SK-N-SH (cell line): Measurements from ENCODE around the gene NFXL1. TPM values are rescaled to one million over a fixed set of nuclear protein-coding genes. Genes with fewer than 3 reads are reported as not detected.

Experiments
- CTCF ChIA-PET: fragments of 300-600, 350-600 bp; formaldehyde crosslinking; extraction: SDS; loops from one replicate; lab custom pipeline; 2021; lab: Yijun Ruan, JAX
- POLR2A ChIA-PET: fragments of 350-600 bp; sonication (Branson Sonifier 250); formaldehyde crosslinking; extraction: SDS; loops from one replicate; lab custom pipeline; 2020; ENCODE audit warnings: antibody characterized with exemption, inconsistent platforms; lab: Yijun Ruan, JAX
- DNase-seq: peaks from one replicate; pipeline ENCODE4 v3.0.0; 2012
- H2AFZ ChIP-seq: fragments of 200-600 bp; sonication (generic); 2 replicates; pipeline ENCODE4 v1.8.1; 2016; ENCODE audit warnings: antibody characterized with exemption, mild to moderate bottlenecking, low read depth
- H3F3A ChIP-seq: fragments of 200-600 bp; sonication (generic); replicated peaks from 2 replicates; pipeline ENCODE3; 2016; ENCODE audit warnings: antibody characterized with exemption, mild to moderate bottlenecking; ENCODE audit not compliant: insufficient read depth
- H3K27ac ChIP-seq, 2 experiments: fragments of 200-500 bp in 1 of 2; fragments of 200-600 bp in 1 of 2; sonication (Bioruptor generic) in 1 of 2; sonication (generic), shearing (Covaris generic) in 1 of 2; 2 replicates each; pipeline versions ENCODE4 v1.5.1 to v1.6.1; 2014 to 2016; ENCODE audit warnings: low read depth in 2 of 2, inconsistent platforms in 1 of 2, low read length in 1 of 2, mild to moderate bottlenecking in 1 of 2, mixed read lengths in 1 of 2
- H3K27me3 ChIP-seq: fragments of 200-600 bp; sonication (generic), shearing (Covaris generic); 2 replicates; pipeline ENCODE4 v1.6.1; 2016; ENCODE audit warnings: mixed run types; ENCODE audit not compliant: insufficient read depth
- H3K36me3 ChIP-seq, 2 experiments: fragments of 200-500 bp in 1 of 2; fragments of 200-600 bp in 1 of 2; sonication (Bioruptor generic) in 1 of 2; sonication (generic) in 1 of 2; replicated peaks in 1 of 2; 2 replicates each; pipeline versions ENCODE3 to v1.5.1; 2014 to 2016; ENCODE audit warnings: low read length in 1 of 2, mild to moderate bottlenecking in 1 of 2; ENCODE audit not compliant: insufficient read depth in 2 of 2, control insufficient read depth in 1 of 2
- H3K4me1 ChIP-seq, 2 experiments: fragments of 200-500 bp in 1 of 2; fragments of 200-600 bp in 1 of 2; sonication (Bioruptor generic) in 1 of 2; sonication (generic), shearing (Covaris generic) in 1 of 2; 2 replicates each; pipeline versions ENCODE4 v1.5.1 to v1.6.1; 2014 to 2016; ENCODE audit warnings: low read depth in 1 of 2, low read length in 1 of 2, mixed run types in 1 of 2; ENCODE audit not compliant: insufficient read depth in 2 of 2, control insufficient read depth in 1 of 2
- H3K4me2 ChIP-seq: fragments of 200-600 bp; sonication (generic), shearing (Covaris generic); 2 replicates; pipeline ENCODE4 v1.6.1; 2017; ENCODE audit warnings: mixed run types
- H3K4me3 ChIP-seq, 2 experiments: fragments of 200-500 bp in 1 of 2; fragments of 200-600 bp in 1 of 2; sonication (Bioruptor generic) in 1 of 2; sonication (generic), shearing (Covaris generic) in 1 of 2; 2 replicates each; pipeline versions ENCODE4 v1.5.1 to v1.8.1; 2014 to 2016; ENCODE audit warnings: low read depth in 2 of 2, inconsistent platforms in 1 of 2, low read length in 1 of 2, mild to moderate bottlenecking in 1 of 2, mixed read lengths in 1 of 2, moderate library complexity in 1 of 2
- H3K79me2 ChIP-seq: fragments of 200-600 bp; sonication (generic); 2 replicates; pipeline ENCODE4 v1.8.1; 2017; ENCODE audit warnings: mild to moderate bottlenecking; ENCODE audit not compliant: insufficient read depth
- H3K9ac ChIP-seq: fragments of 200-600 bp; sonication (generic); 2 replicates; pipeline ENCODE4 v1.6.1; 2017; ENCODE audit warnings: mixed run types
- H3K9me2 ChIP-seq: fragments of 200-600 bp; sonication (generic); 2 replicates; pipeline ENCODE4 v1.6.1; 2017; ENCODE audit warnings: mixed run types
- H3K9me3 ChIP-seq: fragments of 200-600 bp; sonication (generic); 2 replicates; pipeline ENCODE4 v1.6.1; 2017; ENCODE audit warnings: mixed run types, mild to moderate bottlenecking, moderate library complexity
- H4K20me1 ChIP-seq: fragments of 200-600 bp; sonication (generic); 2 replicates; pipeline ENCODE4 v1.6.1; 2017; ENCODE audit warnings: mild to moderate bottlenecking, mixed run types; ENCODE audit not compliant: insufficient read depth
- ELF1 ChIP-seq: IDR thresholded peaks from 2 replicates; pipeline ENCODE4 v1.4.0; 2012
- EZH2phosphoT487 ChIP-seq: fragments of 200-600 bp; sonication (generic); IDR thresholded peaks from 2 replicates; pipeline ENCODE4 v1.6.1; 2017; ENCODE audit warnings: low read depth, mixed run types, mild to moderate bottlenecking, antibody characterized with exemption, moderate library complexity, borderline replicate concordance
- FOSL2 ChIP-seq: IDR thresholded peaks from 2 replicates; pipeline ENCODE4 v1.4.0; 2012; ENCODE audit warnings: low read depth, mild to moderate bottlenecking, moderate library complexity, borderline replicate concordance
- JUND ChIP-seq: IDR thresholded peaks from 2 replicates; pipeline ENCODE4 v1.4.0; 2012
- NFIC ChIP-seq: IDR thresholded peaks from 2 replicates; pipeline ENCODE4 v1.4.0; 2012; ENCODE audit warnings: borderline replicate concordance
- RCOR1 ChIP-seq: fragments of 150-350 bp; IDR thresholded peaks from 2 replicates; pipeline ENCODE4 v1.6.1; 2017; ENCODE audit warnings: antibody characterized with exemption, low read length
- SMC3 ChIP-seq: IDR thresholded peaks from 2 replicates; pipeline ENCODE4 v1.6.1; 2012; ENCODE audit warnings: low read depth, low read length, improper control_type of control experiment
- WGBS: methylation state at CpG from one replicate; pipeline ENCODE4 v1.1.6; 2017; ENCODE audit warnings: low lambda C conversion rate; 5-methylcytosine and 5-hydroxymethylcytosine counted together
- polyA plus RNA-seq, 3 experiments: library from polyadenylated mRNA; depleted of rRNA; stranded (reverse); fragments of >200 nt; gene quantifications; 2 replicates each; pipeline ENCODE4 v1.2.3, GENCODE V29; 2012
- TF ChIP-seq, protein P1 (sequence below): IDR thresholded peaks from 2 replicates; pipeline ENCODE4; 2012
- TF ChIP-seq, protein P2 (sequence below): IDR thresholded peaks from 2 replicates; pipeline ENCODE4 v1.6.1; 2012; ENCODE audit warnings: mild to moderate bottlenecking, low read depth, low read length, moderate library complexity
- TF ChIP-seq, protein P3 (sequence below): fragments of 150-350 bp; IDR thresholded peaks from 2 replicates; pipeline ENCODE4 v1.6.1; 2017; ENCODE audit warnings: antibody characterized with exemption, low read length, low read depth, borderline replicate concordance
- TF ChIP-seq, protein P4 (sequence below): IDR thresholded peaks from 2 replicates; pipeline ENCODE4 v1.4.0; 2012; ENCODE audit warnings: low read depth, borderline replicate concordance
- TF ChIP-seq, protein P5 (sequence below): fragments of 200-600 bp; sonication (generic); IDR thresholded peaks from 2 replicates; pipeline ENCODE4 v1.6.1; 2017; ENCODE audit warnings: antibody characterized with exemption, mild to moderate bottlenecking, moderate library complexity

NFXL1 gene
- polyA plus RNA-seq, 1 of the 3 experiments (the other 2 are of a cell fraction), result 9.0 TPM

DNA sequence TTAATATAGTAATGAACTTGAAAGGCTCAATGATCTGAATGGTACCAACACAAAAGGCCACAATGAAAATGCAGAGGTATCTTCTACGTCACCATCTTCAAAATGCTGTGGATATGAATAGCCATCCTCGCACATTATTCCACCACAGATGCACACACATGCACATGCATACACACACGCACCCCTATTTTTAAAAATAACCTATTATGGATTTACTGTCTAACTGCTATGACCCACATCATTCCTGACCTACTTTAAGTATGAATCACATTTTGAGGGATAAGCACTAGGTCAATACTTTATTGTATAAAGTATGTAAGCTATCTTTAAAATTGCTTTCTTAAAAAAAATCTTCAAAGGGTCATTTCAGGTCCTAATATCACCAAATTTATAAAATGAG lies 52.1 kb downstream of the NFXL1 start:
- Histone ChIP-seq H3K4me2 (no peak overlapping the region), H3K79me2 (0 out of 2 replicates have a peak, but pooled peaks cover 4% of the 10 kb centered on the region), H3K27me3 (no peaks in the 10 kb centered on the region), H3K4me3 (no peak overlapping the region), H3F3A (peaks cover 21% of the 10 kb centered on the region), H3K9me3 (no peaks in the 10 kb centered on the region), H3K9me2 (no peaks in the 10 kb centered on the region), H3K36me3 (peaks cover 27 to 28% of the 10 kb centered on the region in 2 experiments), H3K27ac (peak overlapping the region in 1 of 2 experiments; percentile 13; a peak in 2 of 4 replicates), H3K4me1 (peaks cover 0 to 18% of the 10 kb centered on the region in 2 experiments; a peak in 1 of 4 replicates), H3K9ac (no peak overlapping the region), H4K20me1 (no peaks in the 10 kb centered on the region), H2AFZ (no peak overlapping the region)
- CTCF ChIA-PET, result no interaction called here
- no peak for DNase-seq
- 83% methylated on average over 3 of the region's 3 CpGs for WGBS
- POLR2A ChIA-PET, result no interaction called here
- TF ChIP-seq, protein P1, sequence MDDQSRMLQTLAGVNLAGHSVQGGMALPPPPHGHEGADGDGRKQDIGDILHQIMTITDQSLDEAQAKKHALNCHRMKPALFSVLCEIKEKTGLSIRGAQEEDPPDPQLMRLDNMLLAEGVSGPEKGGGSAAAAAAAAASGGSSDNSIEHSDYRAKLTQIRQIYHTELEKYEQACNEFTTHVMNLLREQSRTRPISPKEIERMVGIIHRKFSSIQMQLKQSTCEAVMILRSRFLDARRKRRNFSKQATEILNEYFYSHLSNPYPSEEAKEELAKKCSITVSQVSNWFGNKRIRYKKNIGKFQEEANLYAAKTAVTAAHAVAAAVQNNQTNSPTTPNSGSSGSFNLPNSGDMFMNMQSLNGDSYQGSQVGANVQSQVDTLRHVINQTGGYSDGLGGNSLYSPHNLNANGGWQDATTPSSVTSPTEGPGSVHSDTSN, result peak; percentile 8; the same call in 1 of the 2 replicates
- TF ChIP-seq FOSL2, result peak; percentile 49; the same call in 1 of the 2 replicates
- TF ChIP-seq JUND, result 0 out of 2 replicates have a peak, but pooled peaks have one; percentile 25
- TF ChIP-seq RCOR1, result no peak
- no peak for TF ChIP-seq EZH2phosphoT487

DNA sequence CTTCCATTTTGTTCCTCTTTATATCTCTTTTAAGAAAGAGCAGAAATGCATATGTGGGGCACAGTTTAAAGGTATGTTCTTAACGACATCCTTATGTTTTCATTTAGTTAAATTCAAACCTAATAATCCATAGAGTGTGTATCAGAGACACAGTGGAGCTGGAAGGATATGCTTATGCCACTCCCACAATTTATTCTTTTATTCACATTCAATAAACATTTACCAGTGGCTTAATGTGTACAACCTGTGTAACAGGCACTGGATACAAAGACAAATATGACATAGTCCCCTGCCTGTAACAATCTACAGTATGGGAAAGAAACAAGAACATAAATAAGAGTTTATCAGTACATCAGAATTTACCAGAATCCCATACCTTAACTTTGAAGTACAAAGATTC lies 54.1 kb downstream of the NFXL1 start:
- H3K4me3 ChIP-seq, result no peak overlapping the region
- H3K27ac ChIP-seq, result no peak overlapping the region
- peaks cover 29 to 30% of the 10 kb centered on the region in 2 experiments for H3K36me3 ChIP-seq
- WGBS, result 93% methylated on average over 1 of the region's 1 CpG
- peaks cover 0 to 18% of the 10 kb centered on the region in 2 experiments; a peak in 1 of 4 replicates for H3K4me1 ChIP-seq
- H3K79me2 ChIP-seq, result 0 out of 2 replicates have a peak, but pooled peaks cover 4% of the 10 kb centered on the region
- H3K4me2 ChIP-seq, result no peak overlapping the region
- no peak overlapping the region for H3K9ac ChIP-seq
- no peak overlapping the region for H2AFZ ChIP-seq
- TF ChIP-seq RCOR1, result no peak
- TF ChIP-seq, protein P2, sequence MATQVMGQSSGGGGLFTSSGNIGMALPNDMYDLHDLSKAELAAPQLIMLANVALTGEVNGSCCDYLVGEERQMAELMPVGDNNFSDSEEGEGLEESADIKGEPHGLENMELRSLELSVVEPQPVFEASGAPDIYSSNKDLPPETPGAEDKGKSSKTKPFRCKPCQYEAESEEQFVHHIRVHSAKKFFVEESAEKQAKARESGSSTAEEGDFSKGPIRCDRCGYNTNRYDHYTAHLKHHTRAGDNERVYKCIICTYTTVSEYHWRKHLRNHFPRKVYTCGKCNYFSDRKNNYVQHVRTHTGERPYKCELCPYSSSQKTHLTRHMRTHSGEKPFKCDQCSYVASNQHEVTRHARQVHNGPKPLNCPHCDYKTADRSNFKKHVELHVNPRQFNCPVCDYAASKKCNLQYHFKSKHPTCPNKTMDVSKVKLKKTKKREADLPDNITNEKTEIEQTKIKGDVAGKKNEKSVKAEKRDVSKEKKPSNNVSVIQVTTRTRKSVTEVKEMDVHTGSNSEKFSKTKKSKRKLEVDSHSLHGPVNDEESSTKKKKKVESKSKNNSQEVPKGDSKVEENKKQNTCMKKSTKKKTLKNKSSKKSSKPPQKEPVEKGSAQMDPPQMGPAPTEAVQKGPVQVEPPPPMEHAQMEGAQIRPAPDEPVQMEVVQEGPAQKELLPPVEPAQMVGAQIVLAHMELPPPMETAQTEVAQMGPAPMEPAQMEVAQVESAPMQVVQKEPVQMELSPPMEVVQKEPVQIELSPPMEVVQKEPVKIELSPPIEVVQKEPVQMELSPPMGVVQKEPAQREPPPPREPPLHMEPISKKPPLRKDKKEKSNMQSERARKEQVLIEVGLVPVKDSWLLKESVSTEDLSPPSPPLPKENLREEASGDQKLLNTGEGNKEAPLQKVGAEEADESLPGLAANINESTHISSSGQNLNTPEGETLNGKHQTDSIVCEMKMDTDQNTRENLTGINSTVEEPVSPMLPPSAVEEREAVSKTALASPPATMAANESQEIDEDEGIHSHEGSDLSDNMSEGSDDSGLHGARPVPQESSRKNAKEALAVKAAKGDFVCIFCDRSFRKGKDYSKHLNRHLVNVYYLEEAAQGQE, result no peak
- TF ChIP-seq, protein P3, sequence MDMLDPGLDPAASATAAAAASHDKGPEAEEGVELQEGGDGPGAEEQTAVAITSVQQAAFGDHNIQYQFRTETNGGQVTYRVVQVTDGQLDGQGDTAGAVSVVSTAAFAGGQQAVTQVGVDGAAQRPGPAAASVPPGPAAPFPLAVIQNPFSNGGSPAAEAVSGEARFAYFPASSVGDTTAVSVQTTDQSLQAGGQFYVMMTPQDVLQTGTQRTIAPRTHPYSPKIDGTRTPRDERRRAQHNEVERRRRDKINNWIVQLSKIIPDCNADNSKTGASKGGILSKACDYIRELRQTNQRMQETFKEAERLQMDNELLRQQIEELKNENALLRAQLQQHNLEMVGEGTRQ, result no peak
- TF ChIP-seq, protein P4, sequence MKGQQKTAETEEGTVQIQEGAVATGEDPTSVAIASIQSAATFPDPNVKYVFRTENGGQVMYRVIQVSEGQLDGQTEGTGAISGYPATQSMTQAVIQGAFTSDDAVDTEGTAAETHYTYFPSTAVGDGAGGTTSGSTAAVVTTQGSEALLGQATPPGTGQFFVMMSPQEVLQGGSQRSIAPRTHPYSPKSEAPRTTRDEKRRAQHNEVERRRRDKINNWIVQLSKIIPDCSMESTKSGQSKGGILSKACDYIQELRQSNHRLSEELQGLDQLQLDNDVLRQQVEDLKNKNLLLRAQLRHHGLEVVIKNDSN, result no peak
- TF ChIP-seq, protein P5, sequence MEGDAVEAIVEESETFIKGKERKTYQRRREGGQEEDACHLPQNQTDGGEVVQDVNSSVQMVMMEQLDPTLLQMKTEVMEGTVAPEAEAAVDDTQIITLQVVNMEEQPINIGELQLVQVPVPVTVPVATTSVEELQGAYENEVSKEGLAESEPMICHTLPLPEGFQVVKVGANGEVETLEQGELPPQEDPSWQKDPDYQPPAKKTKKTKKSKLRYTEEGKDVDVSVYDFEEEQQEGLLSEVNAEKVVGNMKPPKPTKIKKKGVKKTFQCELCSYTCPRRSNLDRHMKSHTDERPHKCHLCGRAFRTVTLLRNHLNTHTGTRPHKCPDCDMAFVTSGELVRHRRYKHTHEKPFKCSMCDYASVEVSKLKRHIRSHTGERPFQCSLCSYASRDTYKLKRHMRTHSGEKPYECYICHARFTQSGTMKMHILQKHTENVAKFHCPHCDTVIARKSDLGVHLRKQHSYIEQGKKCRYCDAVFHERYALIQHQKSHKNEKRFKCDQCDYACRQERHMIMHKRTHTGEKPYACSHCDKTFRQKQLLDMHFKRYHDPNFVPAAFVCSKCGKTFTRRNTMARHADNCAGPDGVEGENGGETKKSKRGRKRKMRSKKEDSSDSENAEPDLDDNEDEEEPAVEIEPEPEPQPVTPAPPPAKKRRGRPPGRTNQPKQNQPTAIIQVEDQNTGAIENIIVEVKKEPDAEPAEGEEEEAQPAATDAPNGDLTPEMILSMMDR, result no peak
- TF ChIP-seq ELF1, result no peak
- no peak for TF ChIP-seq NFIC
- TF ChIP-seq SMC3, result no peak
- H3K27me3 ChIP-seq, result no peaks in the 10 kb centered on the region
- H4K20me1 ChIP-seq, result no peaks in the 10 kb centered on the region
- DNase-seq, result no peak
- ChIA-PET CTCF (interaction anchor here (1.0 to 1.7 kb wide), 2 partner anchors 8 to 23 kb away, joined by 3 to 4 read pairs; no protein-coding TSS in a partner anchor), POLR2A (no interaction called here)
- no peaks in the 10 kb centered on the region for H3K9me2 ChIP-seq
- H3F3A ChIP-seq, result peaks cover 21% of the 10 kb centered on the region
- H3K9me3 ChIP-seq, result no peaks in the 10 kb centered on the region
